Trophoblast cell (in vitro differentiated cells and primary cell): ENCODE results near the gene TTC12.

Experiments
- DNase-seq, 2 donors: peaks; one replicate each; pipeline ENCODE4 v3.0.0-alpha.2; 2016
- H2AFZ ChIP-seq: 2 replicates; pipeline ENCODE4 v1.6.1; 2013; ENCODE audit warnings: low read length, moderate library complexity, mild to moderate bottlenecking; ENCODE audit not compliant: insufficient read depth, poor library complexity
- H2AK5ac ChIP-seq: 2 replicates; pipeline ENCODE4 v1.6.1; 2013; ENCODE audit warnings: mild to moderate bottlenecking, low read length
- H2BK120ac ChIP-seq: 2 replicates; pipeline ENCODE4 v1.6.1; 2013; ENCODE audit warnings: low read length, mild to moderate bottlenecking, moderate library complexity; ENCODE audit not compliant: insufficient read depth, poor library complexity
- H2BK12ac ChIP-seq: 2 replicates; pipeline ENCODE4 v1.6.1; 2013; ENCODE audit warnings: mild to moderate bottlenecking, low read length, moderate library complexity
- H2BK5ac ChIP-seq: 2 replicates; pipeline ENCODE4 v1.6.1; 2013; ENCODE audit warnings: low read length, low read depth, moderate library complexity, mild to moderate bottlenecking; ENCODE audit not compliant: poor library complexity
- H3K14ac ChIP-seq: 2 replicates; pipeline ENCODE4 v1.6.1; 2013; ENCODE audit warnings: mild to moderate bottlenecking, low read length
- H3K18ac ChIP-seq: 2 replicates; pipeline ENCODE4 v1.6.1; 2013; ENCODE audit warnings: mild to moderate bottlenecking, low read length
- H3K23ac ChIP-seq: 2 replicates; pipeline ENCODE4 v1.6.1; 2013; ENCODE audit warnings: low read length
- H3K27ac ChIP-seq: 2 replicates; pipeline ENCODE4 v1.5.1; 2013; ENCODE audit warnings: low read depth, mild to moderate bottlenecking, inconsistent platforms, low read length, moderate library complexity
- H3K27me3 ChIP-seq: 2 replicates; pipeline ENCODE4 v1.6.1; 2013; ENCODE audit warnings: inconsistent platforms, mild to moderate bottlenecking, low read length, moderate library complexity; ENCODE audit not compliant: insufficient read depth
- H3K36me3 ChIP-seq, 2 experiments: 1 replicate in 1 of 2; 2 replicates in 1 of 2; pipeline ENCODE4 v1.6.1; 2013; ENCODE audit warnings: low read length in 2 of 2, mild to moderate bottlenecking in 2 of 2, moderate library complexity in 1 of 2; ENCODE audit not compliant: insufficient read depth in 2 of 2, control insufficient read depth in 1 of 2
- H3K4ac ChIP-seq: 2 replicates; pipeline ENCODE4 v1.6.1; 2013; ENCODE audit warnings: low read depth, mild to moderate bottlenecking, low read length, moderate library complexity
- H3K4me1 ChIP-seq, 2 experiments: 1 replicate in 1 of 2; 2 replicates in 1 of 2; pipeline ENCODE4 v1.6.1; 2013; ENCODE audit warnings: low read length in 2 of 2, mild to moderate bottlenecking in 2 of 2, moderate library complexity in 1 of 2; ENCODE audit not compliant: insufficient read depth in 2 of 2, control insufficient read depth in 1 of 2
- H3K4me2 ChIP-seq: 2 replicates; pipeline ENCODE4 v1.6.1; 2013; ENCODE audit warnings: inconsistent platforms, mild to moderate bottlenecking, low read length, moderate library complexity
- H3K4me3 ChIP-seq: 2 replicates; pipeline ENCODE4 v1.5.1; 2013; ENCODE audit warnings: mild to moderate bottlenecking, low read depth, low read length, inconsistent platforms
- H3K79me1 ChIP-seq: one replicate; pipeline ENCODE4 v1.6.1; 2013; ENCODE audit warnings: low read length
- H3K79me2 ChIP-seq: 2 replicates; pipeline ENCODE4 v1.6.1; 2013; ENCODE audit warnings: low read length, mild to moderate bottlenecking; ENCODE audit not compliant: control insufficient read depth, insufficient read depth, poor library complexity
- H3K9ac ChIP-seq: 2 replicates; pipeline ENCODE4 v1.6.1; 2013; ENCODE audit warnings: mild to moderate bottlenecking, low read length
- H3K9me3 ChIP-seq: 2 replicates; pipeline ENCODE4 v1.6.1; 2013; ENCODE audit warnings: low read depth, mild to moderate bottlenecking, control low read depth, inconsistent platforms, low read length; ENCODE audit not compliant: insufficient read depth
- H4K12ac ChIP-seq: 2 replicates; pipeline ENCODE4 v1.6.1; 2013; ENCODE audit warnings: low read depth, mild to moderate bottlenecking, low read length, moderate library complexity
- H4K8ac ChIP-seq: 2 replicates; pipeline ENCODE4 v1.6.1; 2013; ENCODE audit warnings: low read depth, mild to moderate bottlenecking, low read length, moderate library complexity
- H4K91ac ChIP-seq: one replicate; pipeline ENCODE4 v1.6.1; 2013; ENCODE audit warnings: low read depth, mild to moderate bottlenecking, low read length, moderate library complexity
- WGBS: extraction: QIAGEN DNeasy Blood & Tissue Kit; methylation state at CpG from one replicate; pipeline ENCODE4 v1.1.7; 2013; ENCODE audit warnings: missing lambda C conversion rate; ENCODE audit not compliant: insufficient read length, insufficient coverage; ENCODE audit errors: extremely low coverage; 5-methylcytosine and 5-hydroxymethylcytosine counted together

The TTC12 gene

DNA sequence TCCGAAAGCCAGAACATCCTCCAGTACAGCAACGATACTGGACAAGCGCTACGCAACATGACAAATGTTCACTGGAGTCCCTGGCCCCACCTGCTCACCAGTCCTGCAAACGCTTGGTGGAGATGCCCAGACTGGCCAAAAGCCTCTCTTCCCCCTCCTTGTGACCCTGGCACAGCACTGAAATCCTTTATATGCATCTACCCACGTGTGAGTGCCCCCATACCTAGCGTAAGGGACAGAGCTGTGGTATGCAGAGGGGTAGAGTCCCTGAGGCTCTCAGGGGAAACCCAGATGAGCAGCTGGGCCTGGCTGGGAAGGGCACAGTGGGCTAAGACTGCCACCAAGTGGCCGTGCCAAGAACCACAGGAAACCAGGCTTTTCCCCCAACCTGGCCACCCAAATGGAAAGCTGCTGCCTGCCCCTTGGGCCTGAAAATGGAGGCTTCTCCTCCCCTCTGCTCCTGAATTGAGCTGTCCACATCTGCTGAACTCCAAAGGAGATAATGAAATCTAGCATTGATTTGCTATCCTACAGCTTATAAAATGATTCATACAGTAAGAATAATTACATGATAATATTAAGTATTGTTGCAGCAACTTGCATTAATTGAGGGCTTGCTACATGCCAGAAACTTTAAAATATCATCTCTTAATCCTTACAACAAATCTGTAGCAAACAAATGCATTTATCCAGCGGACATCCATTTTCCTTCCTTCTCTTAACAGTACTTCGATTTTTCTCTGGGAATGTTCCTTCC is 24.8 kb upstream of the TTC12 start:
- H3K79me2 ChIP-seq = no peaks in the 10 kb centered on the region
- no peak overlapping the region for H3K4me2 ChIP-seq
- peaks cover 4% of the 10 kb centered on the region for H3K9me3 ChIP-seq
- H2BK120ac ChIP-seq = no peak overlapping the region
- H2BK12ac ChIP-seq = no peak overlapping the region
- H3K79me1 ChIP-seq = no peaks in the 10 kb centered on the region
- H2BK5ac ChIP-seq = no peak overlapping the region
- no CpG with 5 or more reads among the region's 10 CpGs for whole genome bisulfite sequencing
- H3K27ac ChIP-seq = no peak overlapping the region
- no peak overlapping the region for H3K4ac ChIP-seq
- no peak overlapping the region for H3K9ac ChIP-seq
- H4K12ac ChIP-seq = no peak overlapping the region
- H3K4me1 ChIP-seq = peaks cover 0 to 2% of the 10 kb centered on the region in 2 experiments
- DNase-seq = peak; percentile 38 to 65
- H4K91ac ChIP-seq = no peak overlapping the region
- H2AK5ac ChIP-seq = no peak overlapping the region
- no peaks in the 10 kb centered on the region for H3K36me3 ChIP-seq
- H4K8ac ChIP-seq = no peak overlapping the region
- no peak overlapping the region for H3K14ac ChIP-seq
- H2AFZ ChIP-seq = no peak overlapping the region
- H3K23ac ChIP-seq = no peak overlapping the region
- H3K4me3 ChIP-seq = no peak overlapping the region
- no peaks in the 10 kb centered on the region for H3K27me3 ChIP-seq
- H3K18ac ChIP-seq = no peak overlapping the region

DNA sequence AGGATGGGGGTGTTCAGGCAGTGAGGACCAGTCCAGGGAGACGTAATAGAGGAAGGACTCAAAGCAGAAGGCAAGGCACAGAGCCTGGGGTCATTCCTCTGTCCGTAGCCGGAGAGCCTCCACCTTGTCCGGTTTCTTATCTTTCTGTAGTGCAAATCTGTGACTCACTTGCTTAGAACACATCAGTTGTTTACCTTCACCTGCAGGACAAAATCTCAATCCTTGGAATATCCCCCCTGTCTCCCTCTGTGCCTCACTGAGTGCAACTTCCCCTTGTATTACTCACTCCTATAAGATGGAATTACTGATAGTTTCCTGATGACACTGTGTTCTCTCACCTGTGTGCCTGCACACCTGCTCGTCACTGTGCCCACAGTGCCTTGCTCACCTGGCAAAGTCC is 20.4 kb upstream of the TTC12 start:
- Histone ChIP-seq H2BK12ac (no peak overlapping the region), H3K79me2 (no peaks in the 10 kb centered on the region), H3K27ac (no peak overlapping the region), H3K79me1 (no peaks in the 10 kb centered on the region), H3K4me3 (no peak overlapping the region), H3K9me3 (no peaks in the 10 kb centered on the region), H2AK5ac (no peak overlapping the region), H3K4ac (no peak overlapping the region), H3K9ac (no peak overlapping the region), H3K4me1 (peaks cover 0 to 6% of the 10 kb centered on the region in 2 experiments), H3K18ac (no peak overlapping the region), H2AFZ (no peak overlapping the region), H3K23ac (no peak overlapping the region), H3K4me2 (no peak overlapping the region), H3K14ac (no peak overlapping the region), H3K36me3 (no peaks in the 10 kb centered on the region), H2BK120ac (no peak overlapping the region), H4K8ac (no peak overlapping the region), H3K27me3 (no peaks in the 10 kb centered on the region), H4K91ac (no peak overlapping the region), H4K12ac (no peak overlapping the region), H2BK5ac (no peak overlapping the region)
- no CpG with 5 or more reads among the region's 5 CpGs for WGBS
- DNase-seq = peak; percentile 33 to 54

DNA sequence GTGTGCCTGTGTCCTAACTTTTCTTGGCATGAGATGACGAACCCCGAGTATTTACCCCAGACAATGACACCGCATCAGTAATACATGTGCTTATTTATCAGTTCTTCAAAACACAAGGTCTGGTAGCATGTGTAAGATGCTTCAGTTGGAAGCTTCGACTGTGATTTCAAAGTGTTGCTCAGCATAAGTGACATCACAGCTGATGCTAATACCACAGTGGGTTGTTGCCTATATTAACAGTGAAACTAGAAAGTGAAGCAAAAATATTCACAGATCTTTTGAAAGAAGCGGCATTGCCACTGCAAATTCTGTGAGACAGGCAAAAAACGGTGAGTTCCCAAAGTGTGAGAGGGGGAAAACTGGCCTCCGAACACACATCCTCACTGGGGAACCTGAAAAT is 18.4 kb upstream of the TTC12 start:
- H4K8ac ChIP-seq = no peak overlapping the region
- no peaks in the 10 kb centered on the region for H3K9me3 ChIP-seq
- no peaks in the 10 kb centered on the region for H3K79me2 ChIP-seq
- no peak overlapping the region for H3K14ac ChIP-seq
- H3K23ac ChIP-seq = no peak overlapping the region
- no CpG with 5 or more reads among the region's 7 CpGs for WGBS
- no peaks in the 10 kb centered on the region for H3K27me3 ChIP-seq
- H4K91ac ChIP-seq = no peak overlapping the region
- H3K18ac ChIP-seq = no peak overlapping the region
- no peak overlapping the region for H3K4ac ChIP-seq
- H4K12ac ChIP-seq = no peak overlapping the region
- H2AK5ac ChIP-seq = no peak overlapping the region
- no peak overlapping the region for H2BK5ac ChIP-seq
- H3K4me1 ChIP-seq = peaks cover 0 to 6% of the 10 kb centered on the region in 2 experiments
- H2BK12ac ChIP-seq = no peak overlapping the region
- DNase-seq = no peak
- H3K4me2 ChIP-seq = no peak overlapping the region
- H2BK120ac ChIP-seq = no peak overlapping the region
- no peak overlapping the region for H3K9ac ChIP-seq
- no peak overlapping the region for H2AFZ ChIP-seq
- no peak overlapping the region for H3K4me3 ChIP-seq
- H3K27ac ChIP-seq = no peak overlapping the region
- H3K79me1 ChIP-seq = no peaks in the 10 kb centered on the region
- H3K36me3 ChIP-seq = no peaks in the 10 kb centered on the region

DNA sequence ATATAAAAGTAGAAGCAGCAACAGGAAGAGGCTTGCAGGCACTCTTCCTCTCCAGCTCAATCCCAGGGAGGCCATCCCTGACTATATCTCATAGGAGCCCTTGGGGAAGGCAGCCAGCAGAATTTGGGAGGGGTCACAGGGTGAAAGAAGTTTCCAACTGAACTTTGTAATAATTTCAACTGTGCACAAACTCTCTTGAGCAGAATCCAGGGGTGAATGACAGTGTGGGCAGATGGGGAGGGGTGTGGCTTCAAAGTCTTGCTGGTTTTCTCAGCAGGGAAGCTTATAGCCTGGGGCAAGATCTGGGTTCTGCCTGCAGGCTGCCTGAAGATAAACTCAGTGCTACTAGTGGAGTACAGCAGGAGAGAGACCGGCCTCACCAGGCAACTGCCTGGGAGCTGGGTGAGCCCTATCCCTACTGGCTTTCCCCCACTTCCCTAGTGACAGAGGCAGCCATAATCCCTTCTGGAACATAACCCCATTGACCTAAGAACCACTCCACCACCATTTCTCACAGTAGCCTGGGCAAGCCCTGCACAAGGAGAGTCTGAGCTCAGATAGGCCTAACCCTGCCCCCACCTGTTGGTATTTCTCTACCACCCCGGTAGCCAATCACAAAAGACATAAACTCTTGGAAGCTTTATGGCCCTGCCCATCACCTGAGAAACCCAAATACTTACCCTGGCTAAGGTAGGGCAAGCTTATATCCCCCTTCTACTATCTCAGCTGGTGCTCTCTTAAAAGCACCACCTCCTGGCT is 17.8 kb upstream of the TTC12 start:
- Histone ChIP-seq H2BK120ac (no peak overlapping the region), H3K27me3 (no peaks in the 10 kb centered on the region), H3K4me1 (peaks cover 0 to 6% of the 10 kb centered on the region in 2 experiments), H2BK12ac (no peak overlapping the region), H4K8ac (no peak overlapping the region), H3K79me1 (no peaks in the 10 kb centered on the region), H3K4me2 (no peak overlapping the region), H4K91ac (no peak overlapping the region), H3K18ac (no peak overlapping the region), H3K4ac (no peak overlapping the region), H3K9me3 (no peaks in the 10 kb centered on the region), H2AFZ (no peak overlapping the region), H3K9ac (no peak overlapping the region), H3K14ac (no peak overlapping the region), H4K12ac (no peak overlapping the region), H2AK5ac (no peak overlapping the region), H3K36me3 (no peaks in the 10 kb centered on the region), H3K27ac (no peak overlapping the region), H2BK5ac (no peak overlapping the region), H3K79me2 (no peaks in the 10 kb centered on the region), H3K23ac (no peak overlapping the region), H3K4me3 (no peak overlapping the region)
- no CpG with 5 or more reads among the region's 2 CpGs for WGBS
- DNase-seq = peak; percentile 85 to 94
